B cell (primary cell): ENCODE data around the gene CEND1.

Experiments used
- EZH2 ChIP-seq: IDR thresholded peaks from 2 replicates; pipeline ENCODE4 v1.6.1; 2012; ENCODE audit warnings: borderline replicate concordance, low read depth, mild to moderate bottlenecking, moderate library complexity, low read length; ENCODE audit not compliant: insufficient read depth, poor library complexity, severe bottlenecking
- TF ChIP-seq, protein P1 (sequence below): fragments of 200-600 bp; IDR thresholded peaks from one replicate; pipeline ENCODE4 v1.8.0; 2022; ENCODE audit warnings: antibody characterized with exemption, mild to moderate bottlenecking

DNA sequence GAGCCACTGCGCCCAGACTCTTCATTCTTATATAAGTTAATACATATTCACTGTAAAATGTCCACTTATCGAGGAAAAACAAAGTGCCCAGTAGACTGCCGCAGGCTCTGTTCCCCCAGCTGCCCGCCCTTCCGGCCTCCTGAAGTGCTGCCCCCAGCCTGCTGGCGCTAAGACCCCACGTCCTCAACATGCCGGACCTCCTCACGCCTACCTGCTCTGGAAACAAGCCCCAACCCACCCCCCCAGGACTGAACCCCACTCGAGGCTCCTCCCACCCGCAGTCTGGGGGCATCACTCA, 13.7 kb downstream of the CEND1 start:
- TF ChIP-seq, protein P1, sequence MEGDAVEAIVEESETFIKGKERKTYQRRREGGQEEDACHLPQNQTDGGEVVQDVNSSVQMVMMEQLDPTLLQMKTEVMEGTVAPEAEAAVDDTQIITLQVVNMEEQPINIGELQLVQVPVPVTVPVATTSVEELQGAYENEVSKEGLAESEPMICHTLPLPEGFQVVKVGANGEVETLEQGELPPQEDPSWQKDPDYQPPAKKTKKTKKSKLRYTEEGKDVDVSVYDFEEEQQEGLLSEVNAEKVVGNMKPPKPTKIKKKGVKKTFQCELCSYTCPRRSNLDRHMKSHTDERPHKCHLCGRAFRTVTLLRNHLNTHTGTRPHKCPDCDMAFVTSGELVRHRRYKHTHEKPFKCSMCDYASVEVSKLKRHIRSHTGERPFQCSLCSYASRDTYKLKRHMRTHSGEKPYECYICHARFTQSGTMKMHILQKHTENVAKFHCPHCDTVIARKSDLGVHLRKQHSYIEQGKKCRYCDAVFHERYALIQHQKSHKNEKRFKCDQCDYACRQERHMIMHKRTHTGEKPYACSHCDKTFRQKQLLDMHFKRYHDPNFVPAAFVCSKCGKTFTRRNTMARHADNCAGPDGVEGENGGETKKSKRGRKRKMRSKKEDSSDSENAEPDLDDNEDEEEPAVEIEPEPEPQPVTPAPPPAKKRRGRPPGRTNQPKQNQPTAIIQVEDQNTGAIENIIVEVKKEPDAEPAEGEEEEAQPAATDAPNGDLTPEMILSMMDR = no peak
- TF ChIP-seq EZH2 = no peak
